Gastrocnemius medialis (tissue), 4 donors: ENCODE results near the gene ZNF438. TPM values are rescaled to one million over a fixed set of nuclear protein-coding genes. Genes with fewer than 3 reads are reported as not detected.
A peak's percentile ranks its signal among the peaks of the same experiment; 100 is the strongest.

ENCODE experiments used
- ATAC-seq, 2 donors: fragments of 150-250 bp; one replicate each; pipeline ENCODE4 v1.9.1; 2016
- DNase-seq, 2 donors: peaks; one replicate each; pipeline ENCODE4 v3.0.0-alpha.2; 2019
- H3K27ac ChIP-seq, 4 donors: fragments of 200-600 bp; sonication (generic); 1 replicate in 1 of 4; 2 replicates in 3 of 4; pipeline ENCODE4 v1.5.1; 2016 to 2018; ENCODE audit warnings: mild to moderate bottlenecking in 2 of 4, moderate library complexity in 1 of 4
- H3K27me3 ChIP-seq, 3 donors: fragments of 200-600 bp; sonication (generic) in 2 of 3; 1 replicate in 1 of 3; 2 replicates in 2 of 3; pipeline versions ENCODE4 v1.5.1 to v1.6.0; 2016 to 2019; ENCODE audit warnings: mild to moderate bottlenecking in 1 of 3, moderate library complexity in 1 of 3
- H3K36me3 ChIP-seq, 2 donors: fragments of 200-600 bp; sonication (generic) in 1 of 2; one replicate each; pipeline ENCODE4 v1.5.1; 2017 to 2018
- H3K4me1 ChIP-seq, 2 donors: fragments of 200-600 bp; sonication (generic) in 1 of 2; one replicate each; pipeline ENCODE4 v1.5.1; 2016 to 2017; ENCODE audit warnings: mild to moderate bottlenecking in 2 of 2
- H3K4me3 ChIP-seq, 4 donors: fragments of 200-600 bp; sonication (generic) in 3 of 4; 1 replicate in 1 of 4; 2 replicates in 3 of 4; pipeline ENCODE4 v1.5.1; 2016 to 2019; ENCODE audit warnings: mild to moderate bottlenecking in 2 of 4
- H3K9me3 ChIP-seq, 3 donors: fragments of 200-600 bp; sonication (generic) in 2 of 3; 1 replicate in 1 of 3; 2 replicates in 2 of 3; pipeline ENCODE4 v1.5.1; 2016 to 2019
- POLR2A ChIP-seq, 2 donors: fragments of 450-650 bp; IDR thresholded peaks; one replicate each; pipeline ENCODE4 v1.6.1; 2017; ENCODE audit warnings: antibody characterized with exemption in 2 of 2, mild to moderate bottlenecking in 2 of 2, moderate library complexity in 2 of 2
- in situ Hi-C, 4 donors: fragments of 200-750 bp; cut with MboI; loops; one replicate each; pipeline versions ENCODE4 v1.15.0 to v1.8.0; 2017; ENCODE audit warnings: low sequenced_read_pairs in 4 of 4
- intact Hi-C: fragments of 100-400 bp; cut with DNase I; formaldehyde crosslinking; loops from one replicate; pipeline ENCODE4 v1.15.1; 2023; ENCODE audit warnings: low total_unique reads
- total RNA-seq, 4 donors: library from RNA; depleted of rRNA; stranded (reverse); fragments of >200 nt; gene quantifications; one replicate each; pipeline versions ENCODE4 v1.1.0 to v1.2.3, GENCODE V29; 2016
- TF ChIP-seq, protein P1 (sequence below), 5 experiments: fragments of 450-650 bp in 3 of 5; fragments of 200-600 bp in 2 of 5; sonication (generic) in 2 of 5; IDR thresholded peaks in 4 of 5; conservative IDR thresholded peaks in 1 of 5; 1 replicate in 4 of 5; 2 replicates in 1 of 5; pipeline ENCODE4 v1.5.1; 2016 to 2019; ENCODE audit warnings: antibody characterized with exemption in 5 of 5, mild to moderate bottlenecking in 3 of 5, moderate library complexity in 3 of 5

The ZNF438 gene
- total RNA-seq, 4 donors from 2014 or later, result 14.4 to 37.0 (median 26.5) TPM

DNA sequence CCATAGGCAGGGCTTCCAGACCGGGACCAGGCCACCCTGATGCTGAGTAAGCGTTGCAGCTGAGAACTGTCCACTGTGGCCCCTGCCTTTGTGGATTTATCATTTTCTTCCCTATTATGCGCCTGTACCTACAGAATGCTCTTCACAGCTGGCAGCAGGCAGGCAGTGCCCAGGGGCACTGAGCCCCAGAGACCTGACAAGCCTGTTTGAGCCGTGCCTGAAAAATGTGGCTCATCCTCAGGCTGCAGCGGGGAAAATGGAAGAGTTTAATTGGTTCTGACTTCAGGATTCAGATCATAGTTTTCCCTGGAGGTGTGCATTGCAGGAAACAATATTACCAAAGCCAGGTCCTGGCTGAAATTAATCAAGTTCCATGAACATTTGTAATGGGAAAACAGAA lies 200.2 kb downstream of the ZNF438 start:
- intact Hi-C loops (no loop called here), in situ Hi-C loops (no loop called here)
- no peak for DNase-seq
- peak overlapping the region in 1 of 4 donors; percentile 7 for H3K27ac ChIP-seq
- TF ChIP-seq POLR2A (IDR thresholded peaks at IDR 0.05), result no peak
- ATAC-seq, result no peak
- no peak overlapping the region for H3K4me3 ChIP-seq
- H3K4me1 ChIP-seq, result peaks cover 0 to 3% of the 10 kb centered on the region in 2 donors
- no peaks in the 10 kb centered on the region for H3K27me3 ChIP-seq
- no peaks in the 10 kb centered on the region for H3K9me3 ChIP-seq
- no peaks in the 10 kb centered on the region for H3K36me3 ChIP-seq

DNA sequence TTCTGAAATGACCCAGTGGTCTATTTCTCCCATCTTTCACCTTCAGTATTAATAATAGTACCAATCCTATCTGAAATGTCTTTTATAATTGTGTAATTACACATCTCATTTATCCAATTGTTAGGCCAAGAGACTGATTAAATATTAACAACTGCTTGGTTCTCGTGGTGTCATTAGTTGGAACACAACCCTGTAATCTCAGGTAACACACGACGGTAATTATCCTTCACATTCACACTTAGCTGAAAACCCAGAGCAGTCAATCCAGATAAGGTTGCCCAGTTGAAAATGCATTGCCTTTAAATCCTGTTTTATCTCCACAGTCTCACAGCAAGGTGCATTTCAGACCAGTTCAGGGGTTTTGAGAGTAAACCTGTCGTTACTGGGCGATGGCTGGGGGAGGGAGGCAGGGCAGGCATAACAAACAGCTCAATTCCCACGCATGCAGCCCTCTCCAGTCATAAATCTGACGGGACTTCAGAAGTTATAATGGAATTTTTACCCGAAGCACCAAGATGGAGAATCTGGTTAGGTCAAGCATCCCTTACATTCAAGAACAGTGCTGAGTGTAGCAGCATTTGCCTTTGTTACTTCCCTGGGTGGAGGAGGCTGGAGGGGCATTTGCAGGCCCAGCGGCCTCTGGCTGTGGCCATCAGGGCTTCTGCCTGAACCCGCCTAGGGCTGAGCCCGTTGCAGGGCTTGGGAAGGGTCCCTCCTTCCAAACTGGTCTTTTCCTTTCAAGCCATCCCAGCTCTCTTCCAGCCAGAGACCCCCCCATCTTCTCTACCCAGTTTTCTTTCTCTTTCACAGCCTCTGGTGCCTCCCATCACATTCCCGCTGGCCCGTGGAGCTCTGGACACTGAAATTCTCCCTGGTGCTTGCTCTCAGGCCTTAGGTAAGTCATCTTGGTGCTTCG lies 201.1 kb downstream of the ZNF438 start:
- TF ChIP-seq, protein P1, sequence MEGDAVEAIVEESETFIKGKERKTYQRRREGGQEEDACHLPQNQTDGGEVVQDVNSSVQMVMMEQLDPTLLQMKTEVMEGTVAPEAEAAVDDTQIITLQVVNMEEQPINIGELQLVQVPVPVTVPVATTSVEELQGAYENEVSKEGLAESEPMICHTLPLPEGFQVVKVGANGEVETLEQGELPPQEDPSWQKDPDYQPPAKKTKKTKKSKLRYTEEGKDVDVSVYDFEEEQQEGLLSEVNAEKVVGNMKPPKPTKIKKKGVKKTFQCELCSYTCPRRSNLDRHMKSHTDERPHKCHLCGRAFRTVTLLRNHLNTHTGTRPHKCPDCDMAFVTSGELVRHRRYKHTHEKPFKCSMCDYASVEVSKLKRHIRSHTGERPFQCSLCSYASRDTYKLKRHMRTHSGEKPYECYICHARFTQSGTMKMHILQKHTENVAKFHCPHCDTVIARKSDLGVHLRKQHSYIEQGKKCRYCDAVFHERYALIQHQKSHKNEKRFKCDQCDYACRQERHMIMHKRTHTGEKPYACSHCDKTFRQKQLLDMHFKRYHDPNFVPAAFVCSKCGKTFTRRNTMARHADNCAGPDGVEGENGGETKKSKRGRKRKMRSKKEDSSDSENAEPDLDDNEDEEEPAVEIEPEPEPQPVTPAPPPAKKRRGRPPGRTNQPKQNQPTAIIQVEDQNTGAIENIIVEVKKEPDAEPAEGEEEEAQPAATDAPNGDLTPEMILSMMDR (IDR thresholded peaks at IDR 0.05 in 4 of 5, conservative IDR thresholded peaks at IDR 0.05 in 1 of 5), result no peak
- TF ChIP-seq POLR2A (IDR thresholded peaks at IDR 0.05), result no peak
- Histone ChIP-seq H3K9me3 (no peaks in the 10 kb centered on the region), H3K27ac (no peak overlapping the region), H3K4me3 (no peak overlapping the region), H3K4me1 (peaks cover 0 to 3% of the 10 kb centered on the region in 2 donors), H3K36me3 (no peaks in the 10 kb centered on the region), H3K27me3 (no peaks in the 10 kb centered on the region)
- ATAC-seq (no peak), DNase-seq (no peak)
- in situ Hi-C loops (no loop called here), intact Hi-C loops (no loop called here)

- Histone ChIP-seq H3K36me3 (no peaks in the 10 kb centered on the region), H3K27me3 (peaks cover 0 to 4% (median 0%) of the 10 kb centered on the region in 3 donors), H3K4me3 (no peak overlapping the region), H3K4me1 (peaks cover 0 to 3% of the 10 kb centered on the region in 2 donors), H3K27ac (no peak overlapping the region), H3K9me3 (no peaks in the 10 kb centered on the region)
- peak in 1 of 2 donors; percentile 12 for ATAC-seq
- TF ChIP-seq, protein P1 (IDR thresholded peaks at IDR 0.05 in 4 of 5, conservative IDR thresholded peaks at IDR 0.05 in 1 of 5), result no peak
- no peak for TF ChIP-seq POLR2A (IDR thresholded peaks at IDR 0.05)
- DNase-seq, result no peak
- intact Hi-C loops, result no loop called here
- in situ Hi-C loops, result no loop called here
Measured at GRCh38 chr10:30829901-30830300, 201.8 kb downstream of the ZNF438 start.

DNA sequence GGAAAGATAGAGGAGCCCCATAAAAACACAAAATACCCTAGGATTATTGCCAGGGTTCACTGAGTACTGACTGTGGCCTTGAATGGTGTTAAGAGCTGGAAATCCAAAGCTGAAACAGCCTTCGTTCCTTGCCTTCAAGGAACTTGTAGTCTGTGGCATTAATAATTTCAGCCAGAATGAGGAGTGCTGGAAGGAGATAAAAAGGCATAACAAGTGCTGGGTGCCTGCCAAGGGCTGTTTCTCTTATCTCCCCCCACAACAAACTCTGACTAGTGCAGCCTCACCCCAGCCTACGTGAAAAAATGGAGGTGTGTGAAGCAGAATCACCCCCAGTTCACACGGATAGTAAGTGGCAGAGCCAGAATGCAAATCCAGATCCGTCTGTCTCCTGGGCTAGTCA lies 203.0 kb downstream of the ZNF438 start:
- TF ChIP-seq POLR2A (IDR thresholded peaks at IDR 0.05), result no peak
- TF ChIP-seq, protein P1 (IDR thresholded peaks at IDR 0.05 in 4 of 5, conservative IDR thresholded peaks at IDR 0.05 in 1 of 5), result no peak
- no peak for ATAC-seq
- DNase-seq, result no peak
- H3K27me3 ChIP-seq, result peaks cover 0 to 5% (median 0%) of the 10 kb centered on the region in 3 donors
- no peaks in the 10 kb centered on the region for H3K9me3 ChIP-seq
- in situ Hi-C loops (no loop called here), intact Hi-C loops (no loop called here)
- H3K4me3 ChIP-seq, result no peak overlapping the region
- peaks cover 0 to 3% of the 10 kb centered on the region in 2 donors for H3K4me1 ChIP-seq
- H3K27ac ChIP-seq, result no peak overlapping the region
- H3K36me3 ChIP-seq, result no peaks in the 10 kb centered on the region

GRCh38 chr10:30828164-30828563 lies 203.5 kb downstream of the ZNF438 start:
- ATAC-seq, result no peak
- TF ChIP-seq, protein P1 (IDR thresholded peaks at IDR 0.05 in 4 of 5, conservative IDR thresholded peaks at IDR 0.05 in 1 of 5), result no peak
- no peak for TF ChIP-seq POLR2A (IDR thresholded peaks at IDR 0.05)
- H3K4me1 ChIP-seq, result peaks cover 0 to 3% of the 10 kb centered on the region in 2 donors
- intact Hi-C loops, result no loop called here
- no peaks in the 10 kb centered on the region for H3K9me3 ChIP-seq
- no peak overlapping the region for H3K4me3 ChIP-seq
- H3K27me3 ChIP-seq, result peaks cover 0 to 5% (median 0%) of the 10 kb centered on the region in 3 donors
- H3K36me3 ChIP-seq, result no peaks in the 10 kb centered on the region
- DNase-seq, result no peak
- no peak overlapping the region for H3K27ac ChIP-seq
- in situ Hi-C loops, result no loop called here
